NB4 (cell line): ENCODE measurements around the gene GNB2.

Source experiments
- DNase-seq: peaks from one replicate; pipeline ENCODE4 v3.0.0; 2010; ENCODE audit warnings: low read depth
- H3K4me3 ChIP-seq: one replicate; pipeline ENCODE4 v1.5.1; 2011; ENCODE audit warnings: mild to moderate bottlenecking, low read depth, low read length, moderate library complexity
- CTCF ChIP-seq: IDR thresholded peaks from one replicate; pipeline ENCODE4 v1.5.1; 2012; ENCODE audit warnings: low read depth, low read length
- MAX ChIP-seq: IDR thresholded peaks from 2 replicates; pipeline ENCODE4 v1.6.1; 2011; ENCODE audit warnings: low read depth, low read length
- MYC ChIP-seq: IDR thresholded peaks from 2 replicates; pipeline ENCODE4 v1.6.1; 2011; ENCODE audit warnings: low read depth, low read length
- POLR2A ChIP-seq: IDR thresholded peaks from 2 replicates; pipeline ENCODE4 v1.6.1; 2011; ENCODE audit warnings: mild to moderate bottlenecking; ENCODE audit not compliant: insufficient read length; ENCODE audit errors: extremely low read depth

The GNB2 gene

GRCh38 chr7:100673302-100673941 lies at the start of gene GNB2:
Gene GNB2 (plus strand): TSS chr7:100673740. CDS start chr7:100676266, 2,526 bp downstream.
- peak within 1 kb of the TSS; percentile 81 for H3K4me3 ChIP-seq
- TF ChIP-seq POLR2A: peak; percentile 43
- no peak for TF ChIP-seq CTCF
- TF ChIP-seq MYC: peak; percentile 70
- peak; percentile 89 for TF ChIP-seq MAX
- peak; percentile 100 for DNase-seq

GRCh38 chr7:100623951-100624824 lies 49.4 kb upstream of the GNB2 start:
- no peak for TF ChIP-seq MYC
- no peak for TF ChIP-seq MAX
- TF ChIP-seq POLR2A: no peak
- TF ChIP-seq CTCF: no peak
- no peak overlapping the region for H3K4me3 ChIP-seq
- DNase-seq: no peak

- no peak overlapping the region for H3K4me3 ChIP-seq
- no peak for DNase-seq
- TF ChIP-seq CTCF: no peak
- TF ChIP-seq MYC: no peak
- TF ChIP-seq POLR2A: no peak
- no peak for TF ChIP-seq MAX
Observed at GRCh38 chr7:100626055-100626454, 47.5 kb upstream of the GNB2 start.

GRCh38 chr7:100626530-100627237 lies 46.9 kb upstream of the GNB2 start:
- TF ChIP-seq MYC (peak; percentile 93), CTCF (no peak), POLR2A (peak; percentile 95), MAX (peak; percentile 82)
- DNase-seq: peak; percentile 96
- peak overlapping the region; percentile 64 for H3K4me3 ChIP-seq

GRCh38 chr7:100627238-100627549 lies 46.3 kb upstream of the GNB2 start:
- TF ChIP-seq MYC (no peak), CTCF (no peak), MAX (no peak; the same call in 1 of the 2 replicates), POLR2A (no peak)
- peak overlapping the region; percentile 64 for H3K4me3 ChIP-seq
- DNase-seq: no peak
